HUES48 (cell line): Measurements from ENCODE around the gene HIGD1A.

Source experiments
- H3K27ac ChIP-seq: one replicate; pipeline ENCODE4 v1.7.0; 2013; ENCODE audit warnings: low read depth, low read length, inconsistent platforms
- H3K27me3 ChIP-seq: 2 replicates; pipeline ENCODE4 v1.6.1; 2013; ENCODE audit warnings: mild to moderate bottlenecking, low read length; ENCODE audit not compliant: control insufficient read depth, insufficient read depth
- H3K36me3 ChIP-seq: 2 replicates; pipeline ENCODE4 v1.6.1; 2013; ENCODE audit warnings: low read length; ENCODE audit not compliant: control insufficient read depth, insufficient read depth
- H3K4me1 ChIP-seq: 2 replicates; pipeline ENCODE4 v1.6.1; 2013; ENCODE audit warnings: mild to moderate bottlenecking, low read length; ENCODE audit not compliant: control insufficient read depth, insufficient read depth
- H3K4me3 ChIP-seq: 2 replicates; pipeline ENCODE4 v1.5.1; 2013; ENCODE audit warnings: mild to moderate bottlenecking, low read depth, low read length
- H3K9ac ChIP-seq: 2 replicates; pipeline ENCODE4 v1.6.1; 2013; ENCODE audit warnings: mild to moderate bottlenecking, low read depth, low read length, moderate library complexity
- H3K9me3 ChIP-seq: 2 replicates; pipeline ENCODE4 v1.6.1; 2013; ENCODE audit warnings: low read length; ENCODE audit not compliant: control insufficient read depth, insufficient read depth

Gene HIGD1A

GRCh38 chr3:42804106-42804830, at the start of gene HIGD1A:
Gene HIGD1A (minus strand): TSS chr3:42804490. CDS start chr3:42794253, 10,237 bp downstream.
- Histone ChIP-seq H3K4me1 (peaks cover 29% of the 10 kb centered on the region), H3K27ac (peak within 1 kb of the TSS; percentile 86), H3K9me3 (no peaks in the 10 kb centered on the region), H3K27me3 (peaks cover 19% of the 10 kb centered on the region), H3K36me3 (peaks cover 7% of the 10 kb centered on the region; the same call in 1 of the 2 replicates), H3K4me3 (peak within 1 kb of the TSS; percentile 84), H3K9ac (peak within 1 kb of the TSS; percentile 81)

DNA sequence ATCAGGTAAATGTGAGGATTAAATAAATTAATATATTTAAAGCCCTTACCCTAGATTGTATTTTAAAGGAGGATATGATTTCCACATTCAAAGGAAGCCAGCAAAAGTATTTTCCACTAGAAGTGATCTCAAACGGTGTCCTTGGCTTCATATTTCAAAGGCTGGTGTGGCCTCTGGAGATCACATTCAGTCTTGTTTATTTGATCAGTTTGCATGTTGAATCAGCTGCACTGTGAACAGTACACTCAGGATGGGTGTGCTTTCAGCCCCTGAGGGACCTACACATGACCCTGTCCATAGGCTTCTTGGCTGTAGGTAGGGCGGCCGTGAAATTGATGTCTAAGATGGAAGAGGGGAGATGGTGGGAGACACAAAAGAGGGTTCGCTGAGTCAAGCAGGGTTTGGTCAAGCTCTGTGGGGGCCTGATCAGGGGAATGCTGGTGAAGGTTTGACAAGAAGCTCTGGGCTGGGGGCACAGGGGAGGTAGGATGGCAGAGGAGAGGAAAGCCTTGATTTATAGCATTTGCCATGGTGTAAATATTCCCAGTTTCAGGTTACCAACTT, 49.5 kb upstream of the HIGD1A start:
- Histone ChIP-seq H3K4me3 (no peak overlapping the region), H3K9ac (no peak overlapping the region), H3K27me3 (no peaks in the 10 kb centered on the region), H3K4me1 (no peaks in the 10 kb centered on the region), H3K36me3 (no peaks in the 10 kb centered on the region), H3K27ac (no peak overlapping the region), H3K9me3 (no peaks in the 10 kb centered on the region)

GRCh38 chr3:42853056-42853455, 48.8 kb upstream of the HIGD1A start:
- no peak overlapping the region for H3K27ac ChIP-seq
- H3K27me3 ChIP-seq = no peaks in the 10 kb centered on the region
- H3K9me3 ChIP-seq = no peaks in the 10 kb centered on the region
- no peak overlapping the region for H3K9ac ChIP-seq
- no peaks in the 10 kb centered on the region for H3K36me3 ChIP-seq
- no peak overlapping the region for H3K4me3 ChIP-seq
- no peaks in the 10 kb centered on the region for H3K4me1 ChIP-seq

GRCh38 chr3:42852441-42852840, 48.2 kb upstream of the HIGD1A start:
- Histone ChIP-seq H3K9me3 (no peaks in the 10 kb centered on the region), H3K9ac (no peak overlapping the region), H3K4me1 (no peaks in the 10 kb centered on the region), H3K27ac (no peak overlapping the region), H3K36me3 (no peaks in the 10 kb centered on the region), H3K4me3 (no peak overlapping the region), H3K27me3 (no peaks in the 10 kb centered on the region)

DNA sequence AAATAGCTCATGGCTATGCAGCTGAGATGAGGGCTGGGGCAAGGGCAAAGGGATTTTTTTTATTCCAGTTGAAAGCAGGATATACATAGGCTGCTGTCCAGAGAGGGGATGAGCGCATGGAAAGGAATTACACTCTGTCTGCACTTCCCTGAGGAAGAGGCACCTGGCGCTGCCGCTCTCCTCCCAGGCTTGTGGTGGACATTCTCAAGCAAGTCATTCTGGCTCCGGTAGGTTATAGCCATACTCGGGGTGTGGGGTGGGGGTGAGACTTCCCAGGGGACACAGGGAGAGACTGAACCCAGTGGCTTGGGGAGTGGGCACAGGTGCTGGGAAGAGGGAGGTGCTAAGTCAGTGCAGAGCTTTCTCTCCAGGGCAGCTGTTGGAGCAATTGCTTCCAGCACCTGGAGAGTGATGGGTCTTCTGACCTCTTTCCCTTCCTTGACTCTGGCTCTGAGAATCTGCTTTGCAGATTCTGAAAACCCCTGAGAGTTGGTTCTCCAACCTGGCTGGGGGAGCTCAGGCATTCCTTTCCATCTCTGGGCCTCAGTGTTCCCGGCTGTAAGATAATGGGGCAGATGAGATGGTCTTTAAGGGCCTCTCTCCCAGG, 47.0 kb upstream of the HIGD1A start:
- no peaks in the 10 kb centered on the region for H3K36me3 ChIP-seq
- H3K9ac ChIP-seq = no peak overlapping the region
- no peaks in the 10 kb centered on the region for H3K4me1 ChIP-seq
- no peak overlapping the region for H3K27ac ChIP-seq
- no peaks in the 10 kb centered on the region for H3K9me3 ChIP-seq
- H3K4me3 ChIP-seq = no peak overlapping the region
- H3K27me3 ChIP-seq = no peaks in the 10 kb centered on the region

DNA sequence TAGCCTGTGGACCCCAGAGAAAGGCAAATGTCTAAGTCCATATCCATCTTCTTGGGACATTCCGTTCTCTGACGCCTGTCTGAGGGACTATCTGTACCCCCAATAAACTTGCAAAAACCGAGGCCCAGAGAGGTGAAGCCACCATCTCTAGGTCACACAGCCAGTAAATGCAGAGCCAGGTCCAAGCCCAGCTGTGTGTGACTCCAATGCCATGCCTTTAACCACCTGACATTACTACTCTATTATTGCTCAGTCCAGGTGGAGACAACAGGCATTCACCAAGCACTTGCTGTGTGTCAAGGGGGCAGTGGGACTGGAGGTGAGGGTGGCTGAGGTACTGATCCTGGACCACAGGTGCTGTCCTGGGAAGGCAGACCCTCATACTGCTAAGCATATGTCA, 46.0 kb upstream of the HIGD1A start:
- Histone ChIP-seq H3K27ac (no peak overlapping the region), H3K4me3 (no peak overlapping the region), H3K4me1 (no peaks in the 10 kb centered on the region), H3K36me3 (no peaks in the 10 kb centered on the region), H3K27me3 (no peaks in the 10 kb centered on the region), H3K9ac (no peak overlapping the region), H3K9me3 (no peaks in the 10 kb centered on the region)

DNA sequence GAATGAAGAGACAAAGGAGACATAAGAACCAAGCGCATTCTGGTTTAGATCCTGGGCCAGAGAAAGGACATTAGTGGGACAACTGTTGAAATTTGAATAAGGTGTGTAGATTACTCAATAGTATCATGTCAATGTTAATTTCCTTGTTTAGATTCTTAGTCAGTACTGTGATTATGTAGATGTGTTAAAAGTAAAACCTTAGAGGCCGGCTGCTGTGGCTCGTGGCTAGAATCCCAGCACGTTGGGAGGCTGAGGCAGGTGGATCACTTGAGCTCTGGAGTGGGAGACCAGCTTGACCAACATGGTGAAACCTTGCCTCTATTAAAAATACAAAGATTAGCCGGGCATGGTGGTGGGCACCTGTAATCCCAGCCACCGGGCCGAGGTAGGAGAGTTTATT, 44.7 kb upstream of the HIGD1A start:
- H3K4me1 ChIP-seq = peaks cover 5% of the 10 kb centered on the region
- H3K9ac ChIP-seq = no peak overlapping the region
- no peaks in the 10 kb centered on the region for H3K27me3 ChIP-seq
- H3K4me3 ChIP-seq = no peak overlapping the region
- no peak overlapping the region for H3K27ac ChIP-seq
- no peaks in the 10 kb centered on the region for H3K36me3 ChIP-seq
- no peaks in the 10 kb centered on the region for H3K9me3 ChIP-seq

- no peaks in the 10 kb centered on the region for H3K9me3 ChIP-seq
- peaks cover 6% of the 10 kb centered on the region for H3K4me1 ChIP-seq
- H3K27me3 ChIP-seq = no peaks in the 10 kb centered on the region
- no peak overlapping the region for H3K9ac ChIP-seq
- no peaks in the 10 kb centered on the region for H3K36me3 ChIP-seq
- no peak overlapping the region for H3K27ac ChIP-seq
- no peak overlapping the region for H3K4me3 ChIP-seq
These were observed 43.4 kb upstream of the HIGD1A start for GRCh38 chr3:42847731-42848130.

DNA sequence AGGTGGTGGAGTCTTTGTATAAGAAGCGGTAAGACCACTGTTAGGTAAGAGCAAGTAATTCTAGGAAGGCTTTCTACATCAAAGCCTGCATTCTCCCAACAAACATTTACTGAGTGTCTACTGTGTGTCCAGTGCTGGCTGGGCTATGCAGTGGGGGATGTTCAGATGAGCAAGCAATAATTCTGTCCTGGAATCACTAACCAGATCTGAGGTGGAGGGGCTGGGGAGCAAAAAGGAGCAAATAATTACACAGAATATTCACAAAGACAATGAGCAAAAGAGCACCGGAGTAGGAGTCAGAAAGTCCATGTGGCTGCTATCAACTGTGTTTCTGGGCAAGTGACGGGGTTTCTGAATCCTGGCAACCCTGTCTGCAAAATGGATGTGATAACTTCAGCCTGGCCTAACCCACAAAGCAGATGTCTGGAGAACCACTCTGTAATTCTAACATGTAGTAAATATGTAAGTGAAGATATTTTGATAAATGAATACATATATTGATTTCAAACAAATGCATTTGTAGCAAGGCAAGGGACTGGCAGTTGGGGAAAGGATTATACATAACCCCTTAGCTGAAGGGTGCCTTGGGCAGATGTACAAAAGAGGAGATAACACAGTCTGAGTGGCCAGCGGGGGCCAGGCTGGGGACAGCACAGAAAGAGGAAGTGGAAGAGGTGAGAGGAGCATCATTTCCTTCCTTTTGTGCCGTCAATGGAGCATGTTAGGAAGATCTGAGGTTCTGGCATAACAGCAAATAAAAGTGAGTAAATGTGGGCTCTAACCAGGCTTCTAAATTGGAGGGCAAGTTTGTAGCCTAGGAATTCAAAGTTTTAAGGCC, 42.6 kb upstream of the HIGD1A start:
- Histone ChIP-seq H3K9ac (no peak overlapping the region), H3K27ac (no peak overlapping the region), H3K9me3 (no peaks in the 10 kb centered on the region), H3K4me1 (peaks cover 6% of the 10 kb centered on the region), H3K4me3 (no peak overlapping the region), H3K27me3 (no peaks in the 10 kb centered on the region), H3K36me3 (no peaks in the 10 kb centered on the region)

GRCh38 chr3:42844815-42845214, 40.5 kb upstream of the HIGD1A start:
- H3K27me3 ChIP-seq = no peaks in the 10 kb centered on the region
- no peak overlapping the region for H3K4me3 ChIP-seq
- no peak overlapping the region for H3K27ac ChIP-seq
- no peaks in the 10 kb centered on the region for H3K36me3 ChIP-seq
- H3K4me1 ChIP-seq = peaks cover 6% of the 10 kb centered on the region
- H3K9ac ChIP-seq = no peak overlapping the region
- no peaks in the 10 kb centered on the region for H3K9me3 ChIP-seq

GRCh38 chr3:42844412-42844713, 40.1 kb upstream of the HIGD1A start:
- peaks cover 6% of the 10 kb centered on the region for H3K4me1 ChIP-seq
- H3K9ac ChIP-seq = no peak overlapping the region
- no peak overlapping the region for H3K4me3 ChIP-seq
- H3K36me3 ChIP-seq = no peaks in the 10 kb centered on the region
- no peaks in the 10 kb centered on the region for H3K27me3 ChIP-seq
- H3K27ac ChIP-seq = no peak overlapping the region
- no peaks in the 10 kb centered on the region for H3K9me3 ChIP-seq
